GM19467 (cell line): ENCODE measurements around the gene GABRA4.

ENCODE experiments used
- ATAC-seq: cut with Tn5 transposase; IDR thresholded peaks from one replicate; pipeline ENCODE4 v1.9.1; 2021; ENCODE audit warnings: mild to moderate bottlenecking, moderate library complexity; ENCODE audit not compliant: unreplicated experiment

The GABRA4 gene

GRCh38 chr4:46979726-46980125 is 13.7 kb downstream of the GABRA4 start:
- no peak for ATAC-seq

- ATAC-seq: no peak
Observed at GRCh38 chr4:46979283-46979682, 14.1 kb downstream of the GABRA4 start.

- no peak for ATAC-seq
Observed at GRCh38 chr4:46977245-46977644, 16.1 kb downstream of the GABRA4 start.

GRCh38 chr4:46975812-46976553 is 17.4 kb downstream of the GABRA4 start:
- ATAC-seq: no peak

- ATAC-seq: no peak
Observed at GRCh38 chr4:46974891-46975543, 18.4 kb downstream of the GABRA4 start.

- no peak for ATAC-seq
Observed at GRCh38 chr4:46968847-46969246, 24.5 kb downstream of the GABRA4 start.

- no peak for ATAC-seq
Observed at GRCh38 chr4:46967631-46968030, 25.8 kb downstream of the GABRA4 start.

- no peak for ATAC-seq
Observed at GRCh38 chr4:46958742-46959488, 34.5 kb downstream of the GABRA4 start.

- no peak for ATAC-seq
Observed at GRCh38 chr4:46956451-46956850, 36.9 kb downstream of the GABRA4 start.

- ATAC-seq: no peak
Observed at GRCh38 chr4:46955601-46956000, 37.8 kb downstream of the GABRA4 start.

- no peak for ATAC-seq
Observed at GRCh38 chr4:46954643-46955042, 38.7 kb downstream of the GABRA4 start.

- no peak for ATAC-seq
Observed at GRCh38 chr4:46953564-46953963, 39.8 kb downstream of the GABRA4 start.

GRCh38 chr4:46952451-46952850 is 40.9 kb downstream of the GABRA4 start:
- ATAC-seq: no peak

GRCh38 chr4:46950826-46951225 is 42.6 kb downstream of the GABRA4 start:
- ATAC-seq: no peak

- no peak for ATAC-seq
Observed at GRCh38 chr4:46949822-46950221, 43.6 kb downstream of the GABRA4 start.

GRCh38 chr4:46947541-46947940 is 45.8 kb downstream of the GABRA4 start:
- no peak for ATAC-seq

- ATAC-seq: no peak
Observed at GRCh38 chr4:46946919-46947536, 46.4 kb downstream of the GABRA4 start.

GRCh38 chr4:46945062-46945461 is 48.3 kb downstream of the GABRA4 start:
- no peak for ATAC-seq

GRCh38 chr4:46944345-46944744 is 49.0 kb downstream of the GABRA4 start:
- ATAC-seq: no peak

- ATAC-seq: no peak
Observed at GRCh38 chr4:46937493-46937892, 55.9 kb downstream of the GABRA4 start.

GRCh38 chr4:46934726-46935125 is 58.7 kb downstream of the GABRA4 start:
- no peak for ATAC-seq
